ENCODE results near the gene GNB2. TPM values are rescaled to one million over a fixed set of nuclear protein-coding genes. Genes with fewer than 3 reads are reported as not detected.

Gene GNB2
- total and polyA plus RNA-seq, 8 donors: 52.9 to 290 (median 161) TPM

GRCh38 chr7:100626530-100627237 lies 46.9 kb upstream of the GNB2 start:
- DNase-seq: peak; percentile 88 to 93
- H3K4me3 ChIP-seq: peak overlapping the region; percentile 29 to 38 (median 36)
- peaks cover 7 to 14% (median 13%) of the 10 kb centered on the region in 4 donors for H3K4me1 ChIP-seq
- H3K36me3 ChIP-seq: no peaks in the 10 kb centered on the region
- intact Hi-C loops (cut with DNase I; ENCODE audit: low total_unique reads): no loop called here
- peak overlapping the region in 4 of 5 donors; percentile 11 to 69 (median 54) for H3K27ac ChIP-seq
- WGBS, 5 donors: 4 to 13% (median 6%) methylated on average over 9 to 37 of the region's 37 CpGs
- peaks cover 0 to 24% (median 0%) of the 10 kb centered on the region in 3 donors for H3K27me3 ChIP-seq
- TF ChIP-seq CTCF (IDR thresholded peaks at IDR 0.05) (no peak), POLR2AphosphoS5 (IDR thresholded peaks at IDR 0.05) (peak in 2 of 3 donors; percentile 7 to 19)
- no peaks in the 10 kb centered on the region for H3K9me3 ChIP-seq

- Histone ChIP-seq H3K4me3 (peak overlapping the region in 1 of 4 donors; percentile 29), H3K27ac (peak overlapping the region in 2 of 5 donors; percentile 60 to 69), H3K36me3 (no peaks in the 10 kb centered on the region), H3K9me3 (no peaks in the 10 kb centered on the region), H3K4me1 (peaks cover 7 to 14% (median 13%) of the 10 kb centered on the region in 4 donors), H3K27me3 (peaks cover 0 to 29% (median 0%) of the 10 kb centered on the region in 3 donors)
- 83 to 93% (median 84%) methylated on average over 19 to 21 of the region's 21 CpGs for WGBS, 5 donors
- DNase-seq: no peak
- intact Hi-C loops (cut with DNase I; ENCODE audit: low total_unique reads): no loop called here
- TF ChIP-seq CTCF (IDR thresholded peaks at IDR 0.05) (no peak), EP300 (IDR thresholded peaks at IDR 0.05) (no peak), POLR2A (IDR thresholded peaks at IDR 0.05) (no peak), POLR2AphosphoS5 (IDR thresholded peaks at IDR 0.05) (no peak)
Observed at GRCh38 chr7:100627238-100627549, 46.3 kb upstream of the GNB2 start.

DNA sequence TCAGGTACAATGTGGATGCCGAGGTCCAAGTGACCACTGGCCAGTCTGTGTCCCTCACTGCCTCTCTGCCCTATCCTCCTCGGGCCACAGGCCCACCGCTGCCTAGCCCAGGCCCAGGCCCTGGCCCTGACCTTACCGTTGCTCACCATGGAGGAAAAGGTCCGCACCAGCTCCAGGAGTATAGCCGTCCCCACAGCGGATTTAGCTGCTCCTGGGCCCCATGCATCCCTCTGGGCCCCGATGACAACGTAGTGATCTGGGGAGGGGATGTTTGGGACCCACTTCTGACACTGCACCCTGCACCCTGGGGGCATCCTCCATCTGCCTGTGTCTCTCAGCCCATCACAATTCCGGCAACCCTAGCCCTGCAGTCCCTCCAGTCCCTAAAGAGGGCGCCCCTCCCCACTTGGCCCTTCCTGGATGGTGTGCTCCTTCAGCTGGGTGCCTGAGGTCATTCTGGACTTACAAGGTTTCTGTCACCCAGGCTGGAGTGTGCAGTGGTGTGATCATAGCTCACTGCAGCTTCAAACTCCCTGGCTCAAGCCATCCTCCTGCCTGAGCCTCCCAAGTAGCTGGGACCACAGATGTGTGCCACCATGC lies 44.3 kb upstream of the GNB2 start:
- intact Hi-C loops (cut with DNase I; ENCODE audit: low total_unique reads): no loop called here
- Histone ChIP-seq H3K27ac (no peak overlapping the region), H3K4me1 (peaks cover 19 to 27% (median 24%) of the 10 kb centered on the region in 4 donors), H3K27me3 (peaks cover 0 to 50% (median 7%) of the 10 kb centered on the region in 3 donors), H3K4me3 (no peak overlapping the region), H3K9me3 (no peaks in the 10 kb centered on the region), H3K36me3 (no peaks in the 10 kb centered on the region)
- 66 to 90% (median 79%) methylated on average over 6 to 11 of the region's 11 CpGs for WGBS, 5 donors
- no peak for TF ChIP-seq CTCF (IDR thresholded peaks at IDR 0.05)
- no peak for TF ChIP-seq EP300 (IDR thresholded peaks at IDR 0.05)
- no peak for TF ChIP-seq POLR2AphosphoS5 (IDR thresholded peaks at IDR 0.05)
- TF ChIP-seq POLR2A (IDR thresholded peaks at IDR 0.05): no peak
- peak in 1 of 2 donors; percentile 31 for DNase-seq

DNA sequence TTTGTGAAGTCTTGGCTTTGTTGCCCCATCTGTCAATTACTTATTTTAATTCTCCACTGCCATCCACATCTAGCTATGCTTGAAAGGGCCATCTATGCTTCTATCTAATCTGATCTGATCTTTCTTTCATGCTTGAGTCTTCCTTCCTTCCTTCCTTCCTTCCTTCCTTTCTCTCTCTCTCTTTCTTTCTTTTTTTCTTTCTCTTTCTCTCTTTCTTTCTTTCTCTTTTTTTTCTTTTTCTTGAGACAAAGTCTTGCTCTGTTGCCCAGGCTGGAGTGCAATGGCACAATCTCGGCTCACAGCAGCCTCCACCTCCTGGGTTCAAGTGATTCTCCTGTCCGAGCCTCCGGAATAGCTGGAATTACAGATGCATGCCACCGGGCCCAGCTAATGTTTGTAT lies 43.5 kb upstream of the GNB2 start:
- Histone ChIP-seq H3K4me3 (no peak overlapping the region), H3K4me1 (peaks cover 19 to 27% (median 24%) of the 10 kb centered on the region in 4 donors), H3K36me3 (no peaks in the 10 kb centered on the region), H3K9me3 (no peaks in the 10 kb centered on the region), H3K27me3 (peaks cover 0 to 58% (median 7%) of the 10 kb centered on the region in 3 donors), H3K27ac (no peak overlapping the region)
- WGBS, 5 donors: 88 to 93% (median 92%) methylated on average over 4 of the region's 4 CpGs
- no peak for TF ChIP-seq POLR2A (IDR thresholded peaks at IDR 0.05)
- no peak for TF ChIP-seq CTCF (IDR thresholded peaks at IDR 0.05)
- intact Hi-C loops (cut with DNase I; ENCODE audit: low total_unique reads): no loop called here
- no peak for DNase-seq

All from stomach (tissue), 9 donors.